Measurements from ENCODE around the gene DNAH17.

Gene DNAH17

DNA sequence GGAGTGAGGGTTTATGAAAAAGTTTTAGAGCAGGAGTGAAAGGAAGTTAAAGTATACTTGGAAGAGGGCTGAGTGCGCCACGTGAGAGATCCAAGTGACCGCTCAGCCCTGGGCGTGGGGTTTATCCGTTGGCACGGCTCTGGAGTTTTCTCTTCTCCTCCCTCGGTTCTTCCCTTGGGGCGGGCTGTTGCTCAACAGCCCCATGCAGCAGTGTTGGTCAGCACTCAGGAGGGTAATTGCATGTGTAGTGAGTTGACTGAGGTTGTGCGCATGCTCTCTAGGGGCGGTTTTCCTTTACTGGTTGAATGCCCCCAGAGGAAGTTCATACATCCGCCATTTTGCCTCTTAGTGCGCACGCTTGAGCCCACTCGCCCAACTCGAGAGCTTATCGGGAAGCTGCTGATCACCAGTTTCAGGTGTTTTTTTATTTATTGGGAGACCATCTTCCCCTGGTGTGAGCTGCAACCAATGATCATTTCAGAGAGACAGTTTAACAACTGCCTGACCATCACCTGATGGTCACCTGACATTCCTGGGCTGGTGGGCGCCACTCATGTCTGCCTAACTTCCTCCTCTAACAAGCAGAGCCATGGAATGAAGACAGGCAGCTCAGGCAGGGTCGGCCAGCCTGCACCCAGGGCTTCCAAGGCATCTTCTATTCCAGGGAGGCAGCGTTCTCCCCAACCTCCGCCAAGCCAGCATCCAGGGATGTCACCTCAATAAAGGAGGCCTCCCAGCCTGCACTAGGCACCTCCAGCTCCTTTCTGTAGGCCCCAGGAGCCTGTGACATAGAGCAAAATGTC is 41.3 kb upstream of the DNAH17 start:
- 92% methylated on average over 19 of the region's 20 CpGs for WGBS
- no peak overlapping the region for H3K4ac ChIP-seq (ENCODE audit: low read depth in 1 of 2, low read length in 2 of 2)
- peaks cover 12% of the 10 kb centered on the region for H3K9me3 ChIP-seq (ENCODE audit: control insufficient read depth, low read length)

DNA sequence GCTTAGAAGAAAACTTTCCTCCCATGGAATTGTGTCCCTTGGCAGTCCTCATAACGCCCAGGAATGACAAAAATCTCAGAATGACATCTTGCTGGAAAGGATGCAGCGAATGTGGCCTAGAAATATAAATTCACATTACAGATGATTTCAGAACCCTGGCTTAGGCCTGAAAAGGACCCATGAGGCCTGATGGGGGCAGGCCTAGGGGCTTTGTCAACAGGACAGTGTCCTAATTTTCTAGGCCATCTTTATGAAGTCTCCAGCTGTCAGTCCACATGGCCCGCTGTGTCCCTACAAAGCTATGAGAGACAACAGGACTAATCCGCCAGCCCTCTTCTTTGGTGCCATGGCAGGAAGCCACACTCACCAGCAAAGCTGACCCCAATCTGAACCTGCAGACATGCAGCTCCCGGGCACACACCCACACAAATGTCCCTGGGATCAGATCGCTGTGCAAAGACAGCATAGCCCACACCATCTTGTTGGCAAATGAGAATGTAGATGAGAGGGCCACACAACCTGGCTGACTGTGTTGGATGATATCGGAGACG is 40.4 kb upstream of the DNAH17 start:
- Histone ChIP-seq H3K4me1 (ENCODE audit: control insufficient read depth, insufficient read depth, low read depth, low read length) (no peaks in the 10 kb centered on the region), H3K14ac (ENCODE audit: low read length in 2 of 2) (no peak overlapping the region), H3K27me3 (ENCODE audit: control insufficient read depth in 1 of 2, insufficient read depth in 1 of 2, low read length in 2 of 2) (no peaks in the 10 kb centered on the region), H2BK15ac (ENCODE audit: low read depth, poor library complexity, severe bottlenecking) (no peak overlapping the region), H3K9me3 (ENCODE audit: control insufficient read depth, low read length) (peaks cover 12% of the 10 kb centered on the region), H3K18ac (ENCODE audit: low read depth in 1 of 2, low read length in 2 of 2) (peak overlapping the region in 1 of 2 experiments; percentile 35), H2BK120ac (ENCODE audit: low read depth, low read length) (no peak overlapping the region), H3K9ac (ENCODE audit: low read length) (peak overlapping the region; percentile 68), H3K4me3 (ENCODE audit: insufficient read depth in 1 of 2, low read depth in 1 of 2, low read length in 2 of 2) (peak overlapping the region in 1 of 2 experiments; percentile 46), H3K23ac (ENCODE audit: low read length in 2 of 2) (no peak overlapping the region), H2AFZ (ENCODE audit: low read depth, low read length) (no peak overlapping the region), H2BK5ac (ENCODE audit: low read depth, low read length, poor library complexity, severe bottlenecking) (no peak overlapping the region), H3K4me2 (ENCODE audit: low read length, poor library complexity, severe bottlenecking) (no peak overlapping the region), H3K36me3 (ENCODE audit: control insufficient read depth in 1 of 2, insufficient read depth in 2 of 2, low read depth in 1 of 2, low read length in 2 of 2) (no peaks in the 10 kb centered on the region), H4K8ac (ENCODE audit: low read length) (no peak overlapping the region), H2AK5ac (ENCODE audit: low read length, severe bottlenecking) (no peak overlapping the region), H3K79me1 (replicated peaks; ENCODE audit: low read length, poor library complexity, severe bottlenecking) (no peaks in the 10 kb centered on the region), H2BK12ac (ENCODE audit: low read length in 2 of 2) (no peak overlapping the region), H3K4ac (ENCODE audit: low read depth in 1 of 2, low read length in 2 of 2) (no peak overlapping the region), H4K91ac (ENCODE audit: low read length) (no peak overlapping the region), H3K27ac (ENCODE audit: low read length, poor library complexity, severe bottlenecking) (no peak overlapping the region)
- 90% methylated on average over 8 of the region's 8 CpGs for WGBS
- DNase-seq = no peak

More for the DNA sequence above, 41.3 kb upstream of the DNAH17 start:
- no peak overlapping the region for H4K91ac ChIP-seq (ENCODE audit: low read length)
- H3K14ac ChIP-seq (ENCODE audit: low read length in 2 of 2) = no peak overlapping the region
- H3K4me3 ChIP-seq (ENCODE audit: insufficient read depth in 1 of 2, low read depth in 1 of 2, low read length in 2 of 2) = peak overlapping the region in 1 of 2 experiments; percentile 46
- H3K36me3 ChIP-seq (ENCODE audit: control insufficient read depth in 1 of 2, insufficient read depth in 2 of 2, low read depth in 1 of 2, low read length in 2 of 2) = no peaks in the 10 kb centered on the region
- peak overlapping the region; percentile 41 for H2BK15ac ChIP-seq (ENCODE audit: low read depth, poor library complexity, severe bottlenecking)
- H3K4me1 ChIP-seq (ENCODE audit: control insufficient read depth, insufficient read depth, low read depth, low read length) = no peaks in the 10 kb centered on the region
- no peak overlapping the region for H2AFZ ChIP-seq (ENCODE audit: low read depth, low read length)
- H3K23ac ChIP-seq (ENCODE audit: low read length in 2 of 2) = no peak overlapping the region
- no peak overlapping the region for H2AK5ac ChIP-seq (ENCODE audit: low read length, severe bottlenecking)
- no peak overlapping the region for H2BK12ac ChIP-seq (ENCODE audit: low read length in 2 of 2)
- H2BK120ac ChIP-seq (ENCODE audit: low read depth, low read length) = no peak overlapping the region
- peak overlapping the region in 1 of 2 experiments; percentile 56 for H3K18ac ChIP-seq (ENCODE audit: low read depth in 1 of 2, low read length in 2 of 2)
- H4K8ac ChIP-seq (ENCODE audit: low read length) = no peak overlapping the region
- H3K79me1 ChIP-seq (replicated peaks; ENCODE audit: low read length, poor library complexity, severe bottlenecking) = no peaks in the 10 kb centered on the region
- H3K27me3 ChIP-seq (ENCODE audit: control insufficient read depth in 1 of 2, insufficient read depth in 1 of 2, low read length in 2 of 2) = no peaks in the 10 kb centered on the region
- no peak overlapping the region for H3K27ac ChIP-seq (ENCODE audit: low read length, poor library complexity, severe bottlenecking)
- no peak for DNase-seq
- no peak overlapping the region for H3K4me2 ChIP-seq (ENCODE audit: low read length, poor library complexity, severe bottlenecking)
- peak overlapping the region; percentile 68 for H3K9ac ChIP-seq (ENCODE audit: low read length)
- no peak overlapping the region for H2BK5ac ChIP-seq (ENCODE audit: low read depth, low read length, poor library complexity, severe bottlenecking)

DNA sequence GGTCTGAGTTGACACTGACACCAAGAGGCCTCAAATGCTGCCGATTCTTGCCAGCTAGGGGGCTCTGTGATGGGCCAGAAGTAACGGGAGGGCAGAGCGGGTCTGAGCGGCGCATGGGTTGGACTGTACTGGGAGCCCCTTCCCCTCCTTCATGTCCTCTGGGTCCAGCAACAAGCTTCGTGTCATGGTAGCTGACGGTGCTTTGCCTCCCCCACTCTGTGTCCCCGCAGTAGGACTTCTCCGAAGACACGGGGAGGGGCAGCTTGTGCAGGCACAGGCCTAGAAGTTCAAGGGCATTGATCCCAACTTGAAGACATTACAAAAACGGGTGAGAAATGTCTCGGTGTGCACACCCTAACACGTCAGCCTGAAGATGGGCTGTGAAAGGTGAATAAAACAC is 39.8 kb upstream of the DNAH17 start:
- Histone ChIP-seq H2AFZ (ENCODE audit: low read depth, low read length) (no peak overlapping the region), H4K91ac (ENCODE audit: low read length) (peak overlapping the region; percentile 29), H4K8ac (ENCODE audit: low read length) (no peak overlapping the region), H3K9me3 (ENCODE audit: control insufficient read depth, low read length) (peaks cover 12% of the 10 kb centered on the region), H3K4me1 (ENCODE audit: control insufficient read depth, insufficient read depth, low read depth, low read length) (no peaks in the 10 kb centered on the region), H3K4me2 (ENCODE audit: low read length, poor library complexity, severe bottlenecking) (no peak overlapping the region), H3K27me3 (ENCODE audit: control insufficient read depth in 1 of 2, insufficient read depth in 1 of 2, low read length in 2 of 2) (peaks cover 0 to 5% of the 10 kb centered on the region in 2 experiments), H3K27ac (ENCODE audit: low read length, poor library complexity, severe bottlenecking) (no peak overlapping the region), H3K4ac (ENCODE audit: low read depth in 1 of 2, low read length in 2 of 2) (no peak overlapping the region), H3K23ac (ENCODE audit: low read length in 2 of 2) (no peak overlapping the region), H3K79me1 (replicated peaks; ENCODE audit: low read length, poor library complexity, severe bottlenecking) (no peaks in the 10 kb centered on the region), H2BK15ac (ENCODE audit: low read depth, poor library complexity, severe bottlenecking) (no peak overlapping the region), H3K18ac (ENCODE audit: low read depth in 1 of 2, low read length in 2 of 2) (peak overlapping the region in 1 of 2 experiments; percentile 37), H3K9ac (ENCODE audit: low read length) (no peak overlapping the region), H2BK120ac (ENCODE audit: low read depth, low read length) (no peak overlapping the region), H3K4me3 (ENCODE audit: insufficient read depth in 1 of 2, low read depth in 1 of 2, low read length in 2 of 2) (no peak overlapping the region), H2BK5ac (ENCODE audit: low read depth, low read length, poor library complexity, severe bottlenecking) (no peak overlapping the region), H3K36me3 (ENCODE audit: control insufficient read depth in 1 of 2, insufficient read depth in 2 of 2, low read depth in 1 of 2, low read length in 2 of 2) (no peaks in the 10 kb centered on the region), H2BK12ac (ENCODE audit: low read length in 2 of 2) (no peak overlapping the region), H3K14ac (ENCODE audit: low read length in 2 of 2) (peak overlapping the region in 1 of 2 experiments; percentile 57), H2AK5ac (ENCODE audit: low read length, severe bottlenecking) (no peak overlapping the region)
- DNase-seq = no peak
- WGBS = 91% methylated on average over 13 of the region's 13 CpGs

DNA sequence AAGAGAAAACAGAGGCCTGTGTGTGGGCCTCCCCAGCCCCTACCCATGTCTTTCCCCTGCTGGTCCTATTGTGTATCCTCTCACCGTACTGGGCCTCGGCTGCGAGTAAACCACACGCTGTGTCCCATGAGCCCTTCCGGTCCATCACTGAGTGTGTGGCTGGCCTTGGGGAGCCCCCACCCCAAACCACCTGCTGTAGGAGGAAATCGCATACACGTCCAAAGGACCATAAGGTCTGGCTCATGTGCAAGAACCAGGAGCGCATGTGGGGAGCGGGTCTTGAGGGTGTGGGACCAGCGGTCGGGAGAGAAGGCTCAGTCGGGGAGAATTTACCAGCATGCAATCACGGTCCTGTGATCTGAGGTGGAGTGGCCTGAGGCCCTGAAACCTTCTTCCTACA is 38.4 kb upstream of the DNAH17 start:
- peaks cover 2% of the 10 kb centered on the region for H3K4me1 ChIP-seq (ENCODE audit: control insufficient read depth, insufficient read depth, low read depth, low read length)

More for the DNA sequence above, 38.4 kb upstream of the DNAH17 start:
- H2BK120ac ChIP-seq (ENCODE audit: low read depth, low read length) = no peak overlapping the region
- no peak overlapping the region for H3K9ac ChIP-seq (ENCODE audit: low read length)
- H2BK5ac ChIP-seq (ENCODE audit: low read depth, low read length, poor library complexity, severe bottlenecking) = no peak overlapping the region
- 91% methylated on average over 13 of the region's 13 CpGs for WGBS
- H2BK12ac ChIP-seq (ENCODE audit: low read length in 2 of 2) = peak overlapping the region; percentile 41 to 70
- no peak overlapping the region for H3K4ac ChIP-seq (ENCODE audit: low read depth in 1 of 2, low read length in 2 of 2)
- H2BK15ac ChIP-seq (ENCODE audit: low read depth, poor library complexity, severe bottlenecking) = no peak overlapping the region
- no peak overlapping the region for H4K8ac ChIP-seq (ENCODE audit: low read length)
- H3K79me1 ChIP-seq (replicated peaks; ENCODE audit: low read length, poor library complexity, severe bottlenecking) = no peaks in the 10 kb centered on the region
- peaks cover 0 to 7% of the 10 kb centered on the region in 2 experiments for H3K27me3 ChIP-seq (ENCODE audit: control insufficient read depth in 1 of 2, insufficient read depth in 1 of 2, low read length in 2 of 2)
- H3K18ac ChIP-seq (ENCODE audit: low read depth in 1 of 2, low read length in 2 of 2) = no peak overlapping the region
- H2AFZ ChIP-seq (ENCODE audit: low read depth, low read length) = no peak overlapping the region
- H3K4me3 ChIP-seq (ENCODE audit: insufficient read depth in 1 of 2, low read depth in 1 of 2, low read length in 2 of 2) = no peak overlapping the region
- H3K14ac ChIP-seq (ENCODE audit: low read length in 2 of 2) = no peak overlapping the region
- H3K9me3 ChIP-seq (ENCODE audit: control insufficient read depth, low read length) = peaks cover 6% of the 10 kb centered on the region
- no peak overlapping the region for H3K23ac ChIP-seq (ENCODE audit: low read length in 2 of 2)
- no peaks in the 10 kb centered on the region for H3K36me3 ChIP-seq (ENCODE audit: control insufficient read depth in 1 of 2, insufficient read depth in 2 of 2, low read depth in 1 of 2, low read length in 2 of 2)
- no peak overlapping the region for H3K27ac ChIP-seq (ENCODE audit: low read length, poor library complexity, severe bottlenecking)
- peak overlapping the region; percentile 43 for H4K91ac ChIP-seq (ENCODE audit: low read length)
- H3K4me2 ChIP-seq (ENCODE audit: low read length, poor library complexity, severe bottlenecking) = no peak overlapping the region
- no peak overlapping the region for H2AK5ac ChIP-seq (ENCODE audit: low read length, severe bottlenecking)
- no peak for DNase-seq
